ENCODE data around the gene ZSCAN10. TPM values are rescaled to one million over a fixed set of nuclear protein-coding genes. Genes with fewer than 3 reads are reported as not detected.

Gene ZSCAN10
- polyA plus RNA-seq, 1 donor: 0.10 TPM

- peak; percentile 76 for DNase-seq
These were observed 13.2 kb upstream of the ZSCAN10 start, which contains the start of gene ZNF205 for GRCh38 chr16:3112058-3112880. Gene ZNF205, plus strand, starts transcription at chr16:3112586. Its CDS starts 845 bp downstream, at chr16:3113431.

DNA sequence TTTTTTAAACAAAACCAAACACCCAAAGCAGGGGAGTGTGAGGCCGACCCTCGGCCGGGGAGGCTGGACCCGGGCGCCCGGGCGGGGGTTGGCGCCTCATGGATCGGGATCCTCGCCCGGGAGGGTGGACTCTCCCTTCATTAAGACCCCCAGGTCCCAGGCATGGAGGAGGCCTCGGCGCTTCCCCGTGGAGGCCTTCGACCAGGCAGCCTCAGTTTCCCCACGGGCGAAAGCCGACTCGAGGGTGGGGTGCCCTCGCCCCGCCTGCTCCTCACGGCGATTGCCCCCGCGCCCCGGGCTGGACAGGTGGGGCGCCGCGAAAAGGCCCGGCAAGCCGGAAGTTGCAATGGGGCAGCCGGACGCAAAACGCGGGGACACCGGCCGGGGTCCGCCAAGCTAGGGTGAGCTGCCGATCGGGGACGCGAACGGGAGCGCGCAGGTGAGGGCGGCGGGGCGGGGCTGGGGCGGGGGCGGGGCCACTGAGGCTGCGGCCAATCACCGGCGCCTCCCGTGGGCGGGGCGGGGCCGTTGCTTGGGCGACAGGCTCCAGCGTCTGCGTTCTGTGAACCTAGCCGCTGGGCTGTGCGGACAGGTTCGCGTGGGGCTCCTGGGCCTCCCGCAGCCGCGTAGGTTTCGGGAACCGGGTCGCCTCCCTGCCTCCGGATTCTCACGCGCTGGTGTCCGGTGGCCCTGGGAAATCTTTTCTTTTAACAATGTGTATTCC lies 7.3 kb upstream of the ZSCAN10 start:
- DNase-seq: peak; percentile 86

DNA sequence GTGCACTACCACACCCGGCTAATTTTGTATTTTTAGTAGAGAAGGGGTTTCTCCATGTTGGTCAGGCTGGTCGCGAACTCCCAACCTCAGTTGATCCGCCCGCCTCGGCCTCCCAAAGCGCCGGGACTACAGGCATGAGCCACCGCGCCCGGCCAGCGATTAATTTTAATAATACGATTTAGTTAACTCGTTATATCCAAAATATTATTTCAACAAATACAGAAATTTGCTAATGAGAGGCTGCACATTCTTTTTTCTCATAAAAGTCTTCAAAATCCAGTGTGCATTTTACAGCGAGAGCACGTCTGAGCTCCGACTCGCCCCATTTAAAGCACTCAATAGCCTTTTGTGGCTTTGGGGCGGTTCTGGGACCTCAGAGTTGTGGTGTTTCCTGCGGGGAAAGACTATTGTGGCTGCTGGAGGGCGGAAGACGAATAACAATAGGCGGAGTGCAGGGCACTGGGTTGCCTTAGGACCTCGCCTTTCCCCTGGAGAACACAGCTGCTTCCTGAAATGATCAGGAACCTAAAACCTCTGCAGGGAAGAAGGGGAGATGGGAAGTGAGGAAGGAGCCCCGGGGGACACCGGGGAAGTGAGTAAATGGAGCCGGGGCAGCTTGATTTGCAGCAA lies 2.9 kb upstream of the ZSCAN10 start:
- DNase-seq: no peak

DNA sequence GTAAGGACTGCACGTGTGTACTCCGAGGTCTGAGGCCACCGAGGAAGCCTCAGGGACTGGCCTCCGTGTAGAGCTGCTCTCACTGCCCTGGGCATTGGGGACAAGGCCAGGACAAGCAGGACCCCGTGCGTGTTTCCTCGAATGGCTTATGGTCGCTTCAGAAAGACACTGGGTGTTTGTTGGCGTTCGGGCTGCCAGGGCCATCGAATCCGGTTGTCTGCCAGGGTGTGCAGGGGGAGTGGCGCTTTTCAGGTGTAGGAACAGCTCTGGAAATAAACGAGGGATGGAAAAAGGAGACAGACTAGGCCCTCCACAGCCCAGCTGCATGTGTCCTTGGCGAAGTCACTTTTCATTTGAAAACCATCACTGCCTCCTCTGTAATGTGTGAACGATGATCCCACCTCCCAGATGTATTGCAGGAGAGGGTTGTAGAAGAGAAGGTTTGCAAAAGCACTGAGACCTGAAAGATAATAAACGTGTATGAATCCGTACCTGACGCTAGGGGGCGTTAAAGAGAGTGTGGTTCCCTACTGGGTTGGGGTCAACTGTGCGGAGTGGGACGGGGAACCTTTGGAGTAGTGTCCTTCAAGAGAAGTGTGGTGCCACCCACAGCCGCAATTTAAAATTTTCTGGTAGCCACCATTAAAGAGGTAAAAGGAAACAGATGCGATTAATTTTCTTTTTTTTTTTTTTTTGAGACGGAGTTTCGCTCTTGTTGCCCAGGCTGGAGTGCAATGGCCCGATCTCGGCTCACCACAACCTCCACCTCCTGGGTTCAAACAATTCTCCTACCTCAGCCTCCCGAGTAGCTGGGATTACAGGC lies 2.1 kb upstream of the ZSCAN10 start:
- DNase-seq: no peak

DNA sequence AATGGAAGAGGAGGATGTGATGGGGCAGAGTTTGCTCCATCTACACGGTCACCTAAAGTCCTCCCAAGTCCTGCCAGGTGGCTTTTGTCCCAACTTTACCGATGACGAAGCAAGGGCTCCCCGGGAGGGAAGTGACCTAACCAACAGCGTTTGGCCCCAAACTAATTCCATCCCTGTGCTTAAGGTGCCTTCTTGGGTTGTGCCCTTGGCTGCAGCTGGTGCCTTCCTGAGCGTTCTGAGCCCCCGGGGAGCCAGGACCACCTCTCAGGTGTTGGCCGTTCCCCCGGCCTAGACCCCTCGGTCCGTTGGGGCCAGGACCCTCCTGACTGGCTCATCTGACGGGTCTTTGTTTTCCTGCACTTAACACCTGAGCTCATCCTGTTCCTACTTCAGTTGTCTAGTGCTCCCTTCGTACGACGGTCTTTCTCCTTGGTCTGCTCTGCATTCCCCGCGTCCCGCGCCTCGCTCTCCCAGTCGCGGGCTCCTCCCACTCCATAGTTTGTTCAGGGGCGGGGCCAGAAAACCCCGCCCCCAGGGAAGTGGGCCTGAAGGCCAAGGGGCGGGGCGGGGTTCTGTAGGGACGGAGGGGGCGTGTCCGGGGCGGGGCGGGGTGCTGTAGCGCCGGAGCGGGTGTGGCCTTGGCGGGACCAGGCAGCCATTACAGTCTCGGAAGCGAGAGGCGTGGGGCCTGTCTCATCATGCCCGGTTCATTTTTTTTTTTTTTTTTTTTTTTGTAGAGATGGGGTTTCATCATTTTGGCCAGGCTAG lies 822 bp upstream of the ZSCAN10 start:
- peak; percentile 86 for DNase-seq

DNA sequence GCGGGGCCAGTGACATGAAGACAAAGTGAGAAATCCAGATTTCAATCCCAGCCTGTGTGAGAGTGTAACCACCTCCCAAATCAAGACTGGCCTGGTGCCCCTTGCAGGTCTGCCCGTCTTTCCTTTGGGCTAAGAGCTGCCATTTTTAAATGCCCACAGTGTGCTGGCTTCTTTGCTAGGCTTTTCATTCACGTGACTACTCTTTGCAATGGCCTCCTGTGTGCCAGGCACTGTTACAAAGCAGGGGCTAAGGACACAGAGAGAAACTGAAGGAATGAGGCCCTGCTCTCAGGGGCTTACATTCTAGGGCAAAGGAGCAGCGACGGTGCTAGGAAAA lies 269 bp upstream of the ZSCAN10 start:
- DNase-seq: no peak

- no peak for DNase-seq
These were observed 1.8 kb downstream of the ZSCAN10 start for GRCh38 chr16:3097266-3097665.

GRCh38 chr16:3096362-3096761 lies 2.7 kb downstream of the ZSCAN10 start:
- DNase-seq: no peak

DNA sequence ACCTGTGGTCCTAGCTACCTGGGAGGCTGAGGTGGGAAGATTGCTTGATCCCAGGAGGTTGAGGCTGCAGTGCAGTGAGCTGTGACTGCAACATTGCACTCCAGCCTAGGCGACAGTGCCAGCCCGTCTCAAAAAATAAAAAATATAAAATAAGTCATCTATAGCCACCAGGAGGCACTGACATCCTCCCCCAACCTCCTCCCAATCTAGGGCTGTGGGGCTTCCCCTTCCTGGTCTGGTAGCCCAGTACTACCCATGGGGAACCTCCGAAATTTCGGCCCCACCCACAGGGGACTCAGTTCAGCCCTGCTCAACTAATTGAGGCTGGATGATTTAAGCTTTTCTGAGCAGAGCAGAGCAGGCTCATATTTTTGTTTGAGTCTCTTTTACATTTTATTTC lies 3.2 kb downstream of the ZSCAN10 start:
- no peak for DNase-seq

DNA sequence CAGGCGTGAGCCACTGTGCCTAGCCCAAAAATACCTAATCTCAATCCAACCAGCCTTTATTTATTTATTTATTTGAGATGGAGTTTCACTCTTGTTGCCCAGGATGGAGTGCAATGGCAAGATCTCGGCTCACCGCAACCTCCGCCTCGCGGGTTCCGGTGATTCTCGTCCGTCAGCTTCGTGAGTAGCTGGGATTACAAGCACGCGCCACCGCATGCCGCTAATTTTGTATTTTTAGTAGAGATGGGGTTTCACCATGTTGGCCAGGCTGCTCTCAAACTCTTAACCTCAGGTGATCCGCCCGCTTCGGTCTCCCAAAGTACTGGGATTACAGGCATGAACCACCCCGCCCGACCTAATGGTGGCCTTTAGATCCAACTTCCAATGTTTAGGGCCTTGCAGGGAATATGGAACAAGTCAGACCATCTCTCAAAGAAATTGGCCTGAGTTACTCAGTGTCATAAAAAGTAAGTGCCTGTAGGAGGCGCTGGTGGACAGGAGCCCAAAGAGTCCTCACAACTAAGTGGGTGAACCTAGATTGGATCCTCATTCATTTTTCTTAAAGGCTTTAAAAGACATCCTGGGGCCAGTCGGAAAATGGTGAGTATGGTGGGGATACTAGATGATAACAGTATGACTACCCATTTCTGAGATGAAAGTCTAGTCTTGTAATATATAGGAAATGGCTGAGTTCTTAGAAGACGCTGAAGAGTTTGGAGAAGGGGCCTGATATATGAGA lies 4.6 kb downstream of the ZSCAN10 start:
- DNase-seq: no peak

DNA sequence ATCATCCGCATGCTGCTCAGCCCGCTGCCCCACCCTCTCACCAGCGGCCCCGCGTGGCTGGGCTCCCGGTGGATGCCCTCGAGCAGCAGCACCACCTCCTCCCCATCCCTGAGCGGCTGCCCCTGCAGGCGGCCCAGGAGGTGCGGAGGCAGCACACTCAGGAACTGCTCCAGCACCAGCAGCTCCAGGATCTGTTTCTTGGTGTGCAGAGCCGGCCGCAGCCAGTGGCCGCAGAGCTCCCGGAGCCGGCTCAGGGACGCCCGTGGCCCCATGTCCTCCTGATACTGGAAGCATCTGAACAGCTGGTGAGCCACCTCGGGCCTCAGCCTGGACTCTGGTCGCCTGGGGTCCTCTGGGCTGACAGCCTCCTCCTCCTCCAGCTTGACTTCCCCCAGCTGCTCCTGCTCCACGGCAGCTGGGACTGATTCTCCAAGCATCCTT lies 6.6 kb downstream of the ZSCAN10 start:
- DNase-seq: no peak

- DNase-seq: no peak
These were observed 7.5 kb downstream of the ZSCAN10 start for GRCh38 chr16:3091551-3091950.

DNA sequence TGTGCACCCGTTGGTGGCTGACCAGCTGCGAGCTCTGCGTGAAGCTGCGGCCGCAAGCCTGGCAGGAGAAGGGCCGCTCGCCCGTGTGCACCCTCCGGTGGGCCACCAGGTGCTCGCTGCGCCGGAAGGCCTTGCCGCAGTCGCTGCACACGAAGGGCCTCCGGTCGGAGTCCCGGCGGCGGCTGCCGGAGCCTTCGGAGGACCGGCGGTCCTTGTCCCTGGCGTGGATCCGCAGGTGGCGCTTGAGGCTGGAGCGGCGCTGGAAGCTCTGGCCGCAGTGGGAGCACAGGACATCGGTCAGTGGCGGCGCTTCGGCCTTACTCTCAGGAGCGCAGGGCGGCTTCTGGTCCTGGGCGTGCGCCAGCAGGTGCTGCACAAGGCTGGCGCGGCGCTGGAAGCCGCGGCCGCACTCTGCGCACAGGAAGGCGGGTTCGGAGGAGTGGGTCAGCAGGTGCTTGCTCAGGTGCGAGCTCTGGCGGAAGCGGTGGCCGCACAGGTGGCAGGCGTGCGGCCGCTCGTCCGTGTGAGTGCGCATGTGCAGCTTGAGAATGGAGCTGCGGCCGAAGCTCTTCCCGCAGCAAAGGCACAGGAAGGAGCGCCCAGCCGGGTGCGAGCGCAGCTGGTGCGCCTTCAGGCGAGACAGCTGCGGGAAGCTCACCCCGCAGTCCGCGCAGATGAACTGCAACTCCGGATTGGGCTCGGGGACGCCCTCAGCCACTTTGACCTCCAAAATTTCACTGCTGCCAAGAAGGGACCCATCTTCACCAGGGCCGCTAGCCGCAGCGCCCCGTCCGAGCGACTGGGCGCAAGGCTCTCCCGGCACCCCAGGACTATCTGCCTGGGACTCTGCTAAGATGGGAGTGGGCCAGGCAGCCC lies 9.1 kb downstream of the ZSCAN10 start:
- no peak for DNase-seq

GRCh38 chr16:3088925-3089716 lies 10.0 kb downstream of the ZSCAN10 start:
- DNase-seq: no peak

GRCh38 chr16:3088450-3088849 lies 10.6 kb downstream of the ZSCAN10 start:
- DNase-seq: no peak

GRCh38 chr16:3087243-3088235 lies 11.6 kb downstream of the ZSCAN10 start:
- DNase-seq: no peak

DNA sequence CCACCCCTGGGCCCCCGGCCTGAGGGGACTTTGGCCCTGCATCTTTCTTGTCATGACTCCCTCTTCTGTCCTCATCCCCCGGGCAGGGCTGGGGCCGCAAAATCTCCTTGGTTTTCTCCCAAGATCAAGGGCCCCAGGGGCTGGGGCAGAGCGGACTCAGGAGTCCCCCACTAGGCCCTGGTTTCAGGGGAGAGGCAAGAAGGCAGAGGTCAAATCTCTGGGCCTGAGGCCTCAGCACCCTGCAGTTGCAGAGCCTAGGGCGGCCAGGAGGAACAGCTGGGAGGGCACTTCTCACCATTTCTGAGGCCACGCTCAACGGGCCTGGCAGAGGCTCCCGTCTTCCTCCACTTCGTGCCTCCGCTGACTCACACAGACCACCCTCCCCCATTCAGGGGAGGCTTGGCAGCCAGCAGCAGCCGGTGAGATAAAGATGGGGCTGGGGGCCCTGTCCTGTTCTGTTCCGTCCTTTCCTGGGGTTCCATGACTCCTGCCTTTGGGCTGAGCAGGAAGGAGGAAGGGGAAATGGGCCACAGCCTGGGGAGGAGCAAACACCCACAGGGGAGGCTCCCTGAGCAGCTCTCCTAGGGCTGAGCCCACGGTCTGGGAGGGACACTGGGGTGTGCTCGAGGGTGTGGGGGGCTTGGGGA lies 12.4 kb downstream of the ZSCAN10 start:
- no peak for DNase-seq
